Measurements from ENCODE around the gene ALOX15B.

DNA sequence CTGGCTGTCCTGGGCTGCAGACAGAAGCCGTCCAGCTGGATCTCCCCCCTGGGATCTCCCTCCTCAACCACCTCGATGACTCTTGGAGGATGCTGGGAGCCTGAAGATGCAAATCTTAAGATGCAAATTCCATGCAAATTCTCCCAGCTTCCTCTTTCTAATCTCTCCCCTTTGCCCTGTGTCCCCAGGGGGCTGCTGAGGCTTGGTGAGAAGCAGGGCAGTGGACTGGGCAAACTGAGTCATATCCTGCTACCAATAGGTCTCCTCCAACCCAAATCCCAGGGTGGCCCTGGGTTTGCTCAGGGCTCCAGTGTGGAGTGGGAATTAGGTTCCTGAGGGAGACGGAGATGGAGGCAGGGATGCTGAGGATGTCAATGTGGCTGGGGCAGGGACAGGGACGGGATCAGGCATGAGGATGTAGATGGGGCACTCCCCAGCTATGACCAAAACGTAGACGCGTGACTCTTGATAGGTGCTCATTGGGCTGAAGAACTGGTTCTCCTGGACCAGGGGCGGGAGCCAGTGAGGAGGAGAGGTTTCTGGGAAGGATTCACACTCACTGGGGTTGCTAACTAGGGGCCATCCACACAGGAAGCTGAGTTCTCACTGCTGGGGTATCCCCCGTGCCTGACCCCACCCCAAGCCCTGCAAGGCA, 52.3 kb downstream of the ALOX15B start:
- TF ChIP-seq ZNF382 (CRISPR knock-in tag; IDR thresholded peaks at IDR 0.05; ENCODE audit: borderline replicate concordance) (no peak), ZNF510 (CRISPR knock-in tag; IDR thresholded peaks at IDR 0.05; ENCODE audit: low read depth) (no peak), BRD4 (CRISPR knock-in tag; IDR thresholded peaks at IDR 0.05) (no peak), RNF2 (conservative IDR thresholded peaks at IDR 0.05; ENCODE audit: low read depth) (no peak), SMAD3 (CRISPR knock-in tag; IDR thresholded peaks at IDR 0.05) (no peak), POLR2AphosphoS5 (IDR thresholded peaks at IDR 0.05; ENCODE audit: low read depth, low read length) (no peak), ZBTB21 (CRISPR knock-in tag; IDR thresholded peaks at IDR 0.05) (no peak)
- TF ChIP-seq, protein P1, sequence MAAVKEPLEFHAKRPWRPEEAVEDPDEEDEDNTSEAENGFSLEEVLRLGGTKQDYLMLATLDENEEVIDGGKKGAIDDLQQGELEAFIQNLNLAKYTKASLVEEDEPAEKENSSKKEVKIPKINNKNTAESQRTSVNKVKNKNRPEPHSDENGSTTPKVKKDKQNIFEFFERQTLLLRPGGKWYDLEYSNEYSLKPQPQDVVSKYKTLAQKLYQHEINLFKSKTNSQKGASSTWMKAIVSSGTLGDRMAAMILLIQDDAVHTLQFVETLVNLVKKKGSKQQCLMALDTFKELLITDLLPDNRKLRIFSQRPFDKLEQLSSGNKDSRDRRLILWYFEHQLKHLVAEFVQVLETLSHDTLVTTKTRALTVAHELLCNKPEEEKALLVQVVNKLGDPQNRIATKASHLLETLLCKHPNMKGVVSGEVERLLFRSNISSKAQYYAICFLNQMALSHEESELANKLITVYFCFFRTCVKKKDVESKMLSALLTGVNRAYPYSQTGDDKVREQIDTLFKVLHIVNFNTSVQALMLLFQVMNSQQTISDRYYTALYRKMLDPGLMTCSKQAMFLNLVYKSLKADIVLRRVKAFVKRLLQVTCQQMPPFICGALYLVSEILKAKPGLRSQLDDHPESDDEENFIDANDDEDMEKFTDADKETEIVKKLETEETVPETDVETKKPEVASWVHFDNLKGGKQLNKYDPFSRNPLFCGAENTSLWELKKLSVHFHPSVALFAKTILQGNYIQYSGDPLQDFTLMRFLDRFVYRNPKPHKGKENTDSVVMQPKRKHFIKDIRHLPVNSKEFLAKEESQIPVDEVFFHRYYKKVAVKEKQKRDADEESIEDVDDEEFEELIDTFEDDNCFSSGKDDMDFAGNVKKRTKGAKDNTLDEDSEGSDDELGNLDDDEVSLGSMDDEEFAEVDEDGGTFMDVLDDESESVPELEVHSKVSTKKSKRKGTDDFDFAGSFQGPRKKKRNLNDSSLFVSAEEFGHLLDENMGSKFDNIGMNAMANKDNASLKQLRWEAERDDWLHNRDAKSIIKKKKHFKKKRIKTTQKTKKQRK (IDR thresholded peaks at IDR 0.05; ENCODE audit: low read length), result no peak
- TF ChIP-seq, protein P2, sequence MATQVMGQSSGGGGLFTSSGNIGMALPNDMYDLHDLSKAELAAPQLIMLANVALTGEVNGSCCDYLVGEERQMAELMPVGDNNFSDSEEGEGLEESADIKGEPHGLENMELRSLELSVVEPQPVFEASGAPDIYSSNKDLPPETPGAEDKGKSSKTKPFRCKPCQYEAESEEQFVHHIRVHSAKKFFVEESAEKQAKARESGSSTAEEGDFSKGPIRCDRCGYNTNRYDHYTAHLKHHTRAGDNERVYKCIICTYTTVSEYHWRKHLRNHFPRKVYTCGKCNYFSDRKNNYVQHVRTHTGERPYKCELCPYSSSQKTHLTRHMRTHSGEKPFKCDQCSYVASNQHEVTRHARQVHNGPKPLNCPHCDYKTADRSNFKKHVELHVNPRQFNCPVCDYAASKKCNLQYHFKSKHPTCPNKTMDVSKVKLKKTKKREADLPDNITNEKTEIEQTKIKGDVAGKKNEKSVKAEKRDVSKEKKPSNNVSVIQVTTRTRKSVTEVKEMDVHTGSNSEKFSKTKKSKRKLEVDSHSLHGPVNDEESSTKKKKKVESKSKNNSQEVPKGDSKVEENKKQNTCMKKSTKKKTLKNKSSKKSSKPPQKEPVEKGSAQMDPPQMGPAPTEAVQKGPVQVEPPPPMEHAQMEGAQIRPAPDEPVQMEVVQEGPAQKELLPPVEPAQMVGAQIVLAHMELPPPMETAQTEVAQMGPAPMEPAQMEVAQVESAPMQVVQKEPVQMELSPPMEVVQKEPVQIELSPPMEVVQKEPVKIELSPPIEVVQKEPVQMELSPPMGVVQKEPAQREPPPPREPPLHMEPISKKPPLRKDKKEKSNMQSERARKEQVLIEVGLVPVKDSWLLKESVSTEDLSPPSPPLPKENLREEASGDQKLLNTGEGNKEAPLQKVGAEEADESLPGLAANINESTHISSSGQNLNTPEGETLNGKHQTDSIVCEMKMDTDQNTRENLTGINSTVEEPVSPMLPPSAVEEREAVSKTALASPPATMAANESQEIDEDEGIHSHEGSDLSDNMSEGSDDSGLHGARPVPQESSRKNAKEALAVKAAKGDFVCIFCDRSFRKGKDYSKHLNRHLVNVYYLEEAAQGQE (IDR thresholded peaks at IDR 0.05; ENCODE audit: borderline replicate concordance in 1 of 2, low read depth in 1 of 2, low read length in 2 of 2), result no peak
- TF ChIP-seq, protein P3, sequence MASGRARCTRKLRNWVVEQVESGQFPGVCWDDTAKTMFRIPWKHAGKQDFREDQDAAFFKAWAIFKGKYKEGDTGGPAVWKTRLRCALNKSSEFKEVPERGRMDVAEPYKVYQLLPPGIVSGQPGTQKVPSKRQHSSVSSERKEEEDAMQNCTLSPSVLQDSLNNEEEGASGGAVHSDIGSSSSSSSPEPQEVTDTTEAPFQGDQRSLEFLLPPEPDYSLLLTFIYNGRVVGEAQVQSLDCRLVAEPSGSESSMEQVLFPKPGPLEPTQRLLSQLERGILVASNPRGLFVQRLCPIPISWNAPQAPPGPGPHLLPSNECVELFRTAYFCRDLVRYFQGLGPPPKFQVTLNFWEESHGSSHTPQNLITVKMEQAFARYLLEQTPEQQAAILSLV (CRISPR knock-in tag; IDR thresholded peaks at IDR 0.05; ENCODE audit: borderline replicate concordance), result no peak
- TF ChIP-seq, protein P4, sequence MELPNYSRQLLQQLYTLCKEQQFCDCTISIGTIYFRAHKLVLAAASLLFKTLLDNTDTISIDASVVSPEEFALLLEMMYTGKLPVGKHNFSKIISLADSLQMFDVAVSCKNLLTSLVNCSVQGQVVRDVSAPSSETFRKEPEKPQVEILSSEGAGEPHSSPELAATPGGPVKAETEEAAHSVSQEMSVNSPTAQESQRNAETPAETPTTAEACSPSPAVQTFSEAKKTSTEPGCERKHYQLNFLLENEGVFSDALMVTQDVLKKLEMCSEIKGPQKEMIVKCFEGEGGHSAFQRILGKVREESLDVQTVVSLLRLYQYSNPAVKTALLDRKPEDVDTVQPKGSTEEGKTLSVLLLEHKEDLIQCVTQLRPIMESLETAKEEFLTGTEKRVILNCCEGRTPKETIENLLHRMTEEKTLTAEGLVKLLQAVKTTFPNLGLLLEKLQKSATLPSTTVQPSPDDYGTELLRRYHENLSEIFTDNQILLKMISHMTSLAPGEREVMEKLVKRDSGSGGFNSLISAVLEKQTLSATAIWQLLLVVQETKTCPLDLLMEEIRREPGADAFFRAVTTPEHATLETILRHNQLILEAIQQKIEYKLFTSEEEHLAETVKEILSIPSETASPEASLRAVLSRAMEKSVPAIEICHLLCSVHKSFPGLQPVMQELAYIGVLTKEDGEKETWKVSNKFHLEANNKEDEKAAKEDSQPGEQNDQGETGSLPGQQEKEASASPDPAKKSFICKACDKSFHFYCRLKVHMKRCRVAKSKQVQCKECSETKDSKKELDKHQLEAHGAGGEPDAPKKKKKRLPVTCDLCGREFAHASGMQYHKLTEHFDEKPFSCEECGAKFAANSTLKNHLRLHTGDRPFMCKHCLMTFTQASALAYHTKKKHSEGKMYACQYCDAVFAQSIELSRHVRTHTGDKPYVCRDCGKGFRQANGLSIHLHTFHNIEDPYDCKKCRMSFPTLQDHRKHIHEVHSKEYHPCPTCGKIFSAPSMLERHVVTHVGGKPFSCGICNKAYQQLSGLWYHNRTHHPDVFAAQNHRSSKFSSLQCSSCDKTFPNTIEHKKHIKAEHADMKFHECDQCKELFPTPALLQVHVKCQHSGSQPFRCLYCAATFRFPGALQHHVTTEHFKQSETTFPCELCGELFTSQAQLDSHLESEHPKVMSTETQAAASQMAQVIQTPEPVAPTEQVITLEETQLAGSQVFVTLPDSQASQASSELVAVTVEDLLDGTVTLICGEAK (IDR thresholded peaks at IDR 0.05), result no peak
- TF ChIP-seq, protein P4 (CRISPR knock-in tag; IDR thresholded peaks at IDR 0.05), result no peak
- TF ChIP-seq, protein P5, sequence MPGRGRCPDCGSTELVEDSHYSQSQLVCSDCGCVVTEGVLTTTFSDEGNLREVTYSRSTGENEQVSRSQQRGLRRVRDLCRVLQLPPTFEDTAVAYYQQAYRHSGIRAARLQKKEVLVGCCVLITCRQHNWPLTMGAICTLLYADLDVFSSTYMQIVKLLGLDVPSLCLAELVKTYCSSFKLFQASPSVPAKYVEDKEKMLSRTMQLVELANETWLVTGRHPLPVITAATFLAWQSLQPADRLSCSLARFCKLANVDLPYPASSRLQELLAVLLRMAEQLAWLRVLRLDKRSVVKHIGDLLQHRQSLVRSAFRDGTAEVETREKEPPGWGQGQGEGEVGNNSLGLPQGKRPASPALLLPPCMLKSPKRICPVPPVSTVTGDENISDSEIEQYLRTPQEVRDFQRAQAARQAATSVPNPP (CRISPR knock-in tag; IDR thresholded peaks at IDR 0.05), result no peak
